Activated T-helper 1 cell treated with anti-CD3 and anti-CD28 coated beads, Interleukin-2, amount 50 U/mL, for 16 hours (primary cell): Measurements from ENCODE around the gene MAGI2.
"Not testable (repeated sequence)": the region's sequence is repeated elsewhere in the genome, so short reads cannot be mapped to it uniquely, and the experiment has no call there.

Experiments used
- DNase-seq, 2 donors: peaks; one replicate each; pipeline ENCODE4 v3.0.0-alpha.2; 2020; ENCODE audit warnings: low read depth in 1 of 2, low spot score in 1 of 2

MAGI2 gene

DNA sequence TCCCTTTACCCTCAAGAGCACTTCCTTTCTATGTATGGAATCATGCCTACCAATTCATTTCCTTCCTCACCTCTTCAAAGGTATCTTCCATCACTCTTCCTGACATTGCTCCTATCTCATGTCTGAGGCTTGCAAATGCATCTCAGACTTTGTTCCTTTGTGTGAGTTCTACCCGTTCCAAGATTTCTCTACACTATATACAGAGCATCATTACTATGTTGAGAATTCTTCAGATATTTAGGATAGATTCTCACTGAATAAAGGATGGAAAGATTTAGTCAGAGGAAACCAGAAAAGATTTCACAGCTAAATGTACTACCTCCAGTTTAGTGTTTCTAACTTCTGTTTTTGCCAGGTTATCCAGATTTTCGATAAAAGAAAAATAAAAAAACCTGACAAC, 1192.2 kb downstream of the MAGI2 start:
- no peak for DNase-seq

DNA sequence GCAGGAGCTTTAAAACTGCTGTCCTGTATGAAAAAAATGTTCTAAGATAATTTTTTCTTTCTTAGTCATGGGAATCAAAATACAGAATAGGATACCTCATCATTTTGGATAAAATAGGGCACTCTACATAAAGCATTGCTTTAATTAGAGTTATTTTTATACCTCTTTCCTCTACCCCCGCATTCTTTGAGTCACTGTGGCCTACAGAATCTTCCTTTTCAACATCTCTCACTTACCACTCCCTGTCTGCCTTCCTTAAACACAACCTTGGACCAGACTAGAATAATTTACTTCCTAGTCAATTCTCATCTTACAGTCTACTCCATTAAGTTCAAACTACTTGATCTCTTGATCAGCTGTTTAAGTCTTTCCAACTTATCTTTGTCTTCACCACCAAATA, 1192.6 kb downstream of the MAGI2 start:
- no peak for DNase-seq

DNA sequence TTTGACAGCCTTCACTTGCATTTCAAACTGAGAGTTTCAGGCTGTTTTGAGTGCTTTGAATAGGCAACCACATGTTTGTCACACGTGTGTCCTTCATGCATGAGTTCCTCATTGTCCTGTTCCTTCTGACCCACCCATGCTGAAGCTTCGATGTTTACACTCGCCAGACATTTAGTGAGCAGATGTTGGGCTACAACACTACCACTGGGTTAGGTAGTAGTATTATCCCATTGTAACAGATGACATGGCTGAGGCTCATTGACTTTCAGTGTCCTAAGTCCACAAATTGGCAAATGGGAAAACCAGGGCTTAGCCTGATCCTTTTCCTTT, 1198.8 kb downstream of the MAGI2 start:
- no peak for DNase-seq

DNA sequence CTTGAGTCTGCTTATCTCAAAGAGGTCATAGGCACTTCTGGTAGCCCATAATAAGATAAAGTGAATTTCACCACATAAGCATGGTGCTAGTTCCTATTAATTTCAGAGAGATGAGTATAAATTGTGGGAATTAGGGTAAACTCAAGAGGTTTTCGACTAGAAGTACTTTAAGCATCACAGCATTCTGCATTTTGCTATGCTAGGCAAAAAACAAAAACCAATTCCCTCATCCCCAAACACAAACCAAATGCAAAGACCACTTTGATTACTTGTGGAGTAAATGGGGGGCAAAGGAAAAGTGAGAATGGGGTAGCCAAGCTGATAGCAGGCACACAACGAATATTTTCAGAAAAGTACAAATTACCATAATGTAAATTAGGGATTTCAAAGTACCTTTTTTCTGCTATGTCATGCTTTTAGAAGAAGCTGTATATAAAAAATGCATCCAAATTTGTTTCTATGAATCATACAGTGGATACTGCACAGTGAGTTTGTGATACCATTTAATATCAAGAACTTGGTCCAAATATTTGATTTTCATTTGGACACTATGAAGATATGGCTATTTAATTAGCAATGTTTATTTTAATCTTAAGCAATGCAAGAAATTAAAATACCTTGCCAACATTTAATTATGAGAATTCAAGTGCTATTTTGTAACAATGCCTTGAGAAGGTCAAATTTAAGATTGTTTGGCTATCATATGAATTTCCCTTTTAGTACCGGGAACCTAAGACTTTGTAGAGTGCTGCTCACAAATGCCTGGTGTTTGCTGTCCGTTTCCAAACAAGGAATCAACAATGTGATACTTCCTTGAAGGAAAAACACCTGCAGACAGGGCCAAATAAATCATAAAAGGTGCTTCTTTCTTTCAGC, 1199.4 kb downstream of the MAGI2 start:
- DNase-seq = no peak

DNA sequence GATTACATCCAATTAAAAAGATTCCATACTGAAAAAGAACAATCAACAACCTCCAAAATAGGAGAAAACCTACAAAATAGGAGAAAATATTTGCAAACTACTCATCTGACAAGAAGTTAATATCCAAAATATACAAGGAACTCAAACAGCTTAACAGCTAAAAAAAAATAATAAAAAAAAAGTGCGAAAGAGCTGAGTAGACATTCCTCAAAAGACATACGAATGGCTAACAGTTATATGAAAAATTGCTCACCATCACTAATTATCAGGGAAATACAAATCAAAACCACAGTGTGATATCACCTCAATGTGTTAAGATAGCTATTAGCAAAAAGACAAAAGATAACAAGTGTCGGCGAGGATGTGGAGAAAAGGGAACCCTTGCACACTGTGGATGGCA, 1204.6 kb downstream of the MAGI2 start:
- DNase-seq = no peak

DNA sequence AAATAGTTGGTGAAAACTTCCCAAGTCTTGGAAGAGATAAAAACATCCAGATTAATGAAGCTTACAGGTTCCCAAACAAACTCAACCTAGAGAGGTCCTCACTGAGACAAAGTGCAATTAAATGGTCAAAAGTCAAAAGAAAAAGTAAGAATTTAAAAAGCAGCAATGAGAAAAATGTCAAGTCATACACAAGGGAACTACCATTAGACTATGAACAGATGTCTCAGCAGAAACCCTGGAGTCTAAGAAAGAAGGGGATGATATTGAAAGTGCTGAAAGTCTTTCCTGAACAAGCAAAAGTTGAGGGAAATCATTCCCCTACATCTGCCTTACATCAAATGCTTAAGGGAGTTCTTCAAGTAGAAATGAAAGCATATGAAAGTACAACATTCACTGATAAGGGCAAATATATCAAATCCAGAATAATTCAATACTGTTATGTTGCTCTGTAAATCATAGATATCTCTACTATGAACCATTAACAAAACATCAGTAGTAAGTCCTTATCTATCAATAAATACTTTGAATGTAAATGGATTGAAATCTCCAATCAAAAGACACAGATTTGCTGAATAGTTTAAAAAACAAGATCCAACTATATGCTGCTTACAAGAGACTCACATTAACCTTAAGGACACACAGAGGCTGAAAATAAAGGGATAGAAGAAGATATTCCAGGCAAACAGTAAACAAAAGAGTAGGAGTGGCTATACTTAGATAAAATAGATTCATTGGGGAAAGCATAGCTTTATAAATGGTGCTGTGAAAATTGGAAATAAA, 1205.4 kb downstream of the MAGI2 start:
- DNase-seq = no peak

DNA sequence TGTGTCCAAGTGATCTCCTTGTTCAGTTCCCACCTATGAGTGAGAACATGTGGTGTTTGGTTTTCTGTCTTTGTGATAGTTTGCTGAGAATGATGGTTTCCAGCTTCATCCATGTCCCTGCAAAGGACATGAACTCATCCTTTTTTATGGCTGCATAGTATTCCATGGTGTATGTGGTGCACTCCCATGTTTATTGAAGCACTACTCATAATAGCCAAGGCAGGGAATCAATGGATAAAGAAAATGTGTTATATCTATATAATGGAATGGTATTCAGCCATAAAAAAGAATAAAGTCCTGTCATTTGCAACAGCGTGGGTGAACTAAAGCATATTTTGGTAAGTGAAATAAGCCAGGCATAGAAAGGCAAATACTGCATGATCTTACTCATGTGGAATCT, 1213.3 kb downstream of the MAGI2 start:
- not testable (repeated sequence) for DNase-seq

DNA sequence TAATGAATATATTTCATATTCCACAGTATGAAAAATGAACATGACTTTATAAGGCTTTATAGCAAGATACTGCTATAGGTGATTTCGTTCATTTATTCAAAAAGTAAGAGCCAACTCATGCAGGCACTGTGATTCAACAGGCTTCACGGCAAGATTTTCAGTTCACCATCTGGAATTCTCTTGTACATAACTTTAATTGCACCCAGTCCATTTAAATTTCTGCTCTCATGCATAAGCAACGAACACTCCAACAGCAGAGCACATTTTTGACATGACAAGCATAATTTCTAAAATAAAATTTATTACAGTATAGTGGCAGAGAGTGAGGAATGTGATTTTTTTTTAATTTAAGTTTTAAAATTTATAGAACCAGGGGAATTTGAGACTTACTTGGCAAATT, 1218.8 kb downstream of the MAGI2 start:
- no peak for DNase-seq

DNA sequence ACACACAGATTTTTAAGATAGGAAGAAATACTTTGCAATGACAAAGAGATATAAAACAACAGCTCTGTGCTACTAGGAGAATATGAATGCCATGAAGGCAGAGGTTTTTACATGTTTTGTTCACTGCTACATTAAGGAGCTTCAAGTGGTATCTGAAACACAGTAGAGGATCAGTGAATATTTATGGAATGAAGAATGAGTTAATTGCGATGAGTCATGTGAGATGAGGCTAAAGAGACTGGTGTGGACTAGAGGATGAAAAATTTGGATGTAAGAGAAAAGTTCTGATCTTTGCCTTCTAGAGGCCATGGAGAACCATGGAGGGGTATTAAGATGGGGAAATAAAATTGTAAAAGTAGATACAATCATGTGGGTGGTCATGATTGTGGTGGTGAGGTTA, 1220.7 kb downstream of the MAGI2 start:
- DNase-seq = no peak

DNA sequence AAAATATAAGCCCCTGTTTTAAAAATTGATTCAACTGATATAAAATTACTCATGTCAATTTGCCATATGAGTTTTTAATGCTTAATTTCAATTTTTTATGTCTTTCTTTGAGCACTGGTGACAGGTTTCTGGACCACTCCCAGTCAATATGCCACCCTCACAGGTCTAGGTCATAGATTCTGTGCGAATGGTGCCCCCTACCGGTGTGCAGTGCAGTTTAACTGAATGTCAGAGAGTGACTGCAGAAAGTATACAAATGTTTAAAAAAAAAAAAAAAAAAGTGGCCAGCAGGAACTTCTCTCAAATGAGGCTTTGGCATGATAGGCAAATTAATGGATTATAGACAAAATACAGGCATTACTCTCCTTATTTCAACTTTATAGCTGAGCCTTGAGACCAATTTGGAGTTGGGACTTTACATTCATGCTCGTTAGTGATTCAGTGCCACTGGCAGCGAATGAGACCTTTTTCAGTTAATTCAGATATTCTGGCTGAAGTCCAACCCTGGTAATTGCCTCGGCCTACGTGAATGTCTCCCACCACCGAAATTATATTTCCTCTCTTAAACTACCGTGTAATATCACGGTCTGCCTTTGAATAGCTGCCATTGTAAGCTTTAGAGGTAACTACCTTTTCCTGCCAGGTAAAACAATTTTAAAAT, 1227.3 kb downstream of the MAGI2 start:
- DNase-seq = no peak

DNA sequence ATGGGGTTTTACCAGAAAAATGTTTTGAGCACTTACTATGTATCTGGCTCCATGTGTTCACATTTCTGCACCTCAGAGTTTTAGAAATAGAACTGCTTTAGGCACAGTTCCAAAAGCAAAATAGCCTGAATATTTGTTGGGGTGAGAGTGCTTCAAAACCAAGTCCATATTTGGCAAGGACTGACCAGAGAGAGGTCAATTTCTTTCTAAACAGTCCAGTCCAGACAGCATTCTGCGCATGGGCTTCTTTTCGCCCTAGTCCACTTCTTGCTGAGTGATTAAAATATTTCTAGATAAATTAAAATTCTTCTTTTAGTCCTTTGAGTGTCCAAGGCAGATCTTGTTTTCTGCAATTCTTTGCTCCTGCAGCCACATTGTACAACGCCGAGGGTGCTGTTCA, 1227.9 kb downstream of the MAGI2 start:
- no peak for DNase-seq

DNA sequence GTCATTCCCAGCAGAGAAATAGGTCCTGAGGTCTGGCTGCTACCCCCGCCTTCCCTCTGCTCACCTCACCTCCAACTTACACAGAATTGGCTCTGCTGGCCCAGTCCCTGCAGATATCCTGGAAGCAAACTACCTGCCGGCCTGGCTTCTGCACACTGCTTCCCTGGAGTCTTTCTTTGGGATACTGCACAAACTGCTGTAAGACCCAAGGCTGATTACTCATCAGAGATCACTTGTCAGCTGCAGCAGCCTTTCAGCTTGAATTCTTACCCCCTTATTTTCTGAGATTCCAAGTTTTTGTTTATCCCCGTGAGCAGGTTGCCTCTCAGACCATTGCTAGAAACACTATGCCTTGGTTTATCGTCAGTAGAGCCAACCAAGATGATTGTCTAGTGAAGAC, 1228.5 kb downstream of the MAGI2 start:
- DNase-seq = no peak

DNA sequence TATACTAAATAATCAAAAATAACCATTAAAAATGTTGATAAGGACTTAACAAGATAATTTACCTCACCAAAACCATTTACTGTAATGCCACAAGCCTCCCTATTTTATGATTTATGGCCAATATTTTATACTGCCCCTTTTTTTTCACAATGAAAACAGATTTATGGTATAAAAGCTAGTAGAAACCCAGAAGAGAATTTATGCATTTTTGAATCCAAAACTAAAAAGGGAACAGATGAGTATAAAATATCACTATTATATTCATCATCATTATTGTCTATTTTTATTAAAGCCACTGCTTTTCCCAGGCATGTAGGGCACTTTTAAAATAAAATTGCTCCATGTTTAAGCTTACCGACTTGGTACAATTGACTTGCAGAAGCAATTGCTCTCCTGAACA, 1229.9 kb downstream of the MAGI2 start:
- no peak for DNase-seq

DNA sequence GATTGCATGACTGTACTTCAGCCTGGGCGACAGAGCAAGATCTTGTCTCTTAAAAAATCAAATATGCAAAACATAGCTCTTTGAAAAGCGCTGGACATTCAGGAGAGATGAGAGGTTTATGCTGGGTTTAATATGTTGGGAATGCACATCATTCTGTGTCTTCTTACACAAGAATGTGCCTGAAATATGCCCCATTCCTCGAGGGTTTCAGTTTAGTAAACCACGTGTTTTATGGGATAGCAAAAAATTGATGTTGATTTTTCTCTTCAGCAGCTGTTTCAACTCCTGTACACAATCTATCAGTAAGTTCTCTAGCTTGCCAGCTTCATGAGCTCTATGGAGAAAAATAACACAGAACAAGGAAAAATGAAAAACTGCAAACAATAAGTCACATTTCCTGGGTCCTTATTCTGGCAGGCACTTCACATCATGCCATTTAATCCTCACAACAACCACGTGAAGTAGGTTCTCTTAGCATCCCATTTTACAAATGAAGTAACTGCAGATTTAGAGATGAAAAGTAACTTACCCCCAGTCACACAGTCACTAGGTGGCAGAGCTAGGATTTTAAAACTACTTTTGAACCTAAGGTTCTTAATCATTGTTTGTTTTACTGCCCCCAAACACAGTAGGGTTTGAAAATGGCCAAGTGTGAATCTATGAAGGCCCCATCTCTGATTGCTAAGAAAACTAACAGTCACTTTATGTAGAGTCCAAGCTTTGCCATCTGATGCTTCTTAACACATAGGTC, 1231.3 kb downstream of the MAGI2 start:
- DNase-seq = no peak

DNA sequence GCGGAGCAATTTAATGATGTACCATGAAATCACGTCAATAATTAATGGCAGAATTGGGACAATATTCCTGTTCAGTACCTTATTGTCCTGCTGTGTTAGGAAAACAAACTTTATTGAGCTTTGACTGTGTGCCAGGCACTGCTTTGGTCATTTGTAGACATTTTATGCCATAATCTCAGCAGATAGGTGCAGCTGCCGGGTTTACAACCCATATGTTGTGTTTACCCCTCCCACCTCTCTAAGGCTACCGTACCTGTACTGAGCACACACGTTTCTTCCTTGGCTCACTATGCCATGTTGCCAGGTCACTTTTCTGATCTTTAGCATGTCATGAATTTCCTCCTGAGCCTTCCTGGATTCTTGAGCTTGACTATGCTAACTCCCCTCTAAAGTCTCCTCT, 1232.7 kb downstream of the MAGI2 start:
- DNase-seq = no peak

DNA sequence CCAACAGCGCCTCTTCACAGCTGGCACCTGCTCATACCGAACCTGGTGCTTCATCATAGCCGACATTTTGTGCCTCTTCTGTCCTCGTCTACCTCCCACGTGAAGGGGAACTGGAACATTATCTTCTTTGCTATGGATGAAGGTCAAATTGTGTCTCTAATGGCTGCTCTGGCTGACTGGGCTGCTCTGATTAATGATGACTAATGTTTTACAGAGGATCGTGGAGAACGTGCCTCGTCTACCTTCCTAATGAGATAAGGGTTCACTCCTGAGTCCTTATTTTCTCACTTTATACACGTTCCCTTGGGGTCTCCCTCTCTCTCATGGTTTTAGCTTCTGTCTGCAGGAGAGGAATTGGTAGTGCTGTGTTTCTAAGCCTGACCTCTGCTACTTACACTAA, 1234.6 kb downstream of the MAGI2 start:
- no peak for DNase-seq

DNA sequence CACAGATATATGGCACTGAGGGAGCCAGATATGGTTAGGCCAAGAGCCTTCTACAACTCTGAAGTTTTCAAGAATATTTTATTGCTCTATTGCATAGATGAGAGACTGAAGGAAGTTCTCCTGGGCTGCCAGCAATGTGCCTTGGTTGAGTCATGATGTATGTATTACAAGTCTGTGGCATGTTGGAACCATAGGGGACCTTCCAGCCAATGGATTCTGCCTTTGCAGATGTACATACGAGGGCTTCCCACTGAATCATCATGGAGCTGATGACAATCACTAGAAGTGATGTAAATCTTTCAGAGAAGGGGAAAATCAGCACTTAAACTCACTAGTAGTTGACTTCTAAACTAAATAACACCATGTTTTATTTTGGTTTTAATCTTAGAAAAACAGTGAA, 1235.4 kb downstream of the MAGI2 start:
- DNase-seq = no peak

DNA sequence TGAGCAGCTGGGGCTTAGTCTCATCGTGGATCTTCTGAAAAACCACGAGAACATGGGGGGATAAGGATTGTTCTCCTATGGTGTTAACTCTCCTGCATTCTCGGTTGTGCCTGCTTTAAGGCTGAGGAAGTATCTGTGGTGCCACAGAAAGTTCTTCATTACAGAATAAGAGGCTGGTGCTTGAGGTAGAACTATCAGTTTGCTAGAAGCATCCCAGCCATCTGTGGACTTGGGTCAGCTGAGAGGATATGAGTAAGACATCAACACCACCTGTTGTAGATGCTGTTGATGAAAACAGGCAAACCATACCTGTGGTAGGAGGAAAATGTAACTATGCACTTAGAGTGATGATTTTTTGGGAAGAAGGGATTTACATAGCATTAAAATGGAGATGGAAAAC, 1238.3 kb downstream of the MAGI2 start:
- DNase-seq = no peak

DNA sequence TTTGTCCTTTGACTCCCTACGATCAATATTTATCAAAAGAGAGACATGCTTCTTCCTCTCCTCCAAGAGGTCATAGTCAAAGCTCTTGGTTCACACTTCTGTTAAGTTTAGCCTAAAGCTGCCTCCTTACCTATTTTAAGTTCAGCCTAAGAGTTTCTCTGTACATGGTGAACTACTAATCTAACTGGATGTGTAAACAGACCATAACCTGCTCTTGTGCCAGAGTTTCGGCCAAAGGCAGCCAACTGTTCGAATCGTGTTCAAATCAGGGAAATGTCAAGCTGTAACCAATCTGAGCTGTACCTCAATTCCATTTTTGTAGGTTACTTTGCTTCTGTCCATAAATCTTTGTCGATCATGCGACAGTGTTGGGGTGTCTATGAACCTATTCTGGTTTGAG, 1240.1 kb downstream of the MAGI2 start:
- DNase-seq = no peak

DNA sequence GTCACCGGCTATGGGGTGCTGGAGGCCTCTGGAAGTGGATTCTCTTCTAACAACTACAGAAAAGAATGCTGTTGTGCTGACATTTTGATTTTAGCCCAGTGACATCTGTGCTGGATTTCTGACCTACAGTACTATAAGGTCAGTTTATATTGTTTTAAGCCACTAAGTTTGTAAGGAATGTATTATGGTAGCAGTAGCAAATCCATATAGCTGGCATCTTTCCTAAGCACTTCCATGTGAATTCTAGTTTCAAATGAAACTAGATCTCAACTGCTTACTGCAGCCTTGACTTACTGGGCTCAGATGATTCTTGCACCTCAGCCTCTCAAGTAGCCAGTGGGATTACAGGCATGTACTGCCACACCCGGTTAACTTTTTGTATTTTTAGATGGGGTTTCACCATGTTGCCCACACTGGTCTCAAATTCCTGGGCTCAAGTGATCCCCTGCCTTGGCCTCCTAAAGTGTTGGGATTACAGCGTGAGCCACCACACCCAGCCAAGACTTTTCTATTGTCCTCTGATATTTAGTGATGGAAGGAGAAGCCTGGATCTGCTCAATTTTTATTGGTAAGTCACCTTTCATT, 1240.9 kb downstream of the MAGI2 start:
- no peak for DNase-seq

DNA sequence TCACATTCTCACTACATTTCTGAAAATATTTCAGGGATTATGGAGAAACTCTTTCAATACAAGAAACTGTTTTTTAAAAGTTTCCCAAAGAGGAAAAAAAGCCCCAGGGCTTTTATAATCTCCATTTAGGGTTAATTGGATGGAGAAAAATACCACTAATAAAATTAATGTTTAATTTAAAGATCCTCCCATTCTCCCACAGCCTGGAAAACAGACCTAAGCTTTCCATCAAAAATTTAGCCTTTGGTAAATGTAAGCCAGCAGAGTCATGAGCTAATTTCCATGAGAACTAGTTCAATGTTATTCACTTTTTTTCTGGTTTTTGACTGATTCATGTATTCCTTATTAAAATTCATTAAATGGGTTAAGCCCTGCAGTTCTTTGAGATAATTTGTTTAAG, 1246.2 kb downstream of the MAGI2 start:
- DNase-seq = no peak
